ENCODE data around the gene COX7A1. TPM values are rescaled to one million over a fixed set of nuclear protein-coding genes. Genes with fewer than 3 reads are reported as not detected.
"Not testable (repeated sequence)": the region's sequence is repeated elsewhere in the genome, so short reads cannot be mapped to it uniquely, and the experiment has no call there.

COX7A1 gene
- total RNA-seq, 3 donors from 2014 or later: 6.0 to 115 (median 11.3) TPM

DNA sequence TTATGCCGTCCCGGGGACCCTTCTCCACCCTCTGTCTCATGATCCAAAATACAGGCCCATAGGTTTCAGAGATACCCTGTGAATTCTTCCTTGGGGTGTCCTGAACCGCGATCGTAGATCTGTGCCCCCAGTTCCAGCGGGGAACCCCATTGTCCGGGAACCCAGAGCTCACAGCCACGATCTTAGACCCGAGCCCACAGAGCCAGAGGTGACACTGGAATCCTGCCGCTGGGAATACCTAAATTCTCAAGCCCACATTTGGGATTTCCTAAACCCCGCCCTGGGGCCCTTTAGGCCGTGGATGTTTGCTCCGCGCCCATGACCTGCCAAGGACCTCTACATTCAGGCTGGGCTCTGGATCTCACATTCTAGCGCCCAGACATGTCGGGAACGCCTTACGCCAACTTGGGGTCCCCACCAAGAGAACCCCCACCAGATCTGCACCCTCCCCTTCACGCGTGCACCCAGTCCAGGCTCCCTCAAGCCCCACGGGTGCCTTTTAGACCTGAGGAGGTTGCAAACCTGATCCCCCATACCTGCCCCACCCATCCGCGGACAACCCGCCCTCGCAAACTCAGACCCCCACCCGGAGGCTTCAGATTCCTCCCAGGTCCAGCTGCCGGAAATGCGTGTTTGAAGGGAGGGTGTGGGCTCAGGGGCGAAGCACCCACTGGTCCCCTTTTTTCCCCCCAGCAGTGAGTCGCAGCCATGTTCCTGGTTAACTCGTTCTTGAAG lies 11.8 kb downstream of the COX7A1 start:
- DNase-seq: peak; percentile 53 to 79 (median 72)
- peaks cover 12% of the 10 kb centered on the region for H3K4me1 ChIP-seq (ENCODE audit: low read depth)
- TF ChIP-seq, protein P1, sequence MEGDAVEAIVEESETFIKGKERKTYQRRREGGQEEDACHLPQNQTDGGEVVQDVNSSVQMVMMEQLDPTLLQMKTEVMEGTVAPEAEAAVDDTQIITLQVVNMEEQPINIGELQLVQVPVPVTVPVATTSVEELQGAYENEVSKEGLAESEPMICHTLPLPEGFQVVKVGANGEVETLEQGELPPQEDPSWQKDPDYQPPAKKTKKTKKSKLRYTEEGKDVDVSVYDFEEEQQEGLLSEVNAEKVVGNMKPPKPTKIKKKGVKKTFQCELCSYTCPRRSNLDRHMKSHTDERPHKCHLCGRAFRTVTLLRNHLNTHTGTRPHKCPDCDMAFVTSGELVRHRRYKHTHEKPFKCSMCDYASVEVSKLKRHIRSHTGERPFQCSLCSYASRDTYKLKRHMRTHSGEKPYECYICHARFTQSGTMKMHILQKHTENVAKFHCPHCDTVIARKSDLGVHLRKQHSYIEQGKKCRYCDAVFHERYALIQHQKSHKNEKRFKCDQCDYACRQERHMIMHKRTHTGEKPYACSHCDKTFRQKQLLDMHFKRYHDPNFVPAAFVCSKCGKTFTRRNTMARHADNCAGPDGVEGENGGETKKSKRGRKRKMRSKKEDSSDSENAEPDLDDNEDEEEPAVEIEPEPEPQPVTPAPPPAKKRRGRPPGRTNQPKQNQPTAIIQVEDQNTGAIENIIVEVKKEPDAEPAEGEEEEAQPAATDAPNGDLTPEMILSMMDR (IDR thresholded peaks at IDR 0.05): no peak
- H3K4me3 ChIP-seq: peak overlapping the region; percentile 84
- no peaks in the 10 kb centered on the region for H3K9me3 ChIP-seq
- intact Hi-C loops (cut with DNase I, micrococcal nuclease): no loop called here
- ATAC-seq: peak; percentile 24
- H3K36me3 ChIP-seq (ENCODE audit: low read depth): peaks cover 22% of the 10 kb centered on the region

DNA sequence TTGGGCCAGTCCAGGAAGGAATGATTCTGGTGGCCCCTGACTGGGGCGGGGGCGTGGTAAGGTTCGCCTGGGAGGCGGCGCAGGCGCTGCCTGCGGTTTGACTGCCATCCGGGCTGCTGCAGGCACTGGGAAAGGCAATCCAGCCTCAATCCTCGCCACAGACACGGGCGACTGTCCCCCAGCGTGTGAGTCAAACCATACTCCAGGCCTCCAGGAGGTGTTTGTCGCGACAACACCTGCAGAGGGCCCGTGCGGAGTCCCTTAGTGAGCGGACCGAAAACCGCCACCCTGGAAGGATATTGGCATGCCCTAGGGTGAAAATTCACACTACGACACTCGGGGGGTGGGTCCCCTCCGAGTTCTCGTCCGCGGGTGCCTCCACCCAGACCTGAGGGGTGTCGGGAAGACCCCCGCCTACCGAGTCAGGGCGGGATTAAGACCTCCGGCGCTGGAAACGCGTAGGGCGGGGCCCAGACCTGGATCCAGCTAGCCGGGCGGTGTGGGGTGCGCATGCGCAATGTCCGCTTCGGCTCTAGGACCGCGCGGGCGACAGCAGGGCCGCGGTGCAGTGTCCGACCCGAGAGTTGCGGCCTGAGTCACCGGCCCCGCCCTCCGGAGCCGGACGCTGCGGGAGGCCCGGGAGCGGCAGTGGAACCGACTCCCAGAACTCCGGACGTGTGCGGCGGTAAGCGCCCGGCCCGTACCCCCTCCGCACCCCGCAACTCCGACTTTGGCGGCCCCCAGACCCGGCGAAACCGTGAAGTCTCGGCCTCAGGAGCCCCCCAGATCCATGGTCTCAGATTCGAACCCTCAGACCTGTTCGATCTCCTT lies 12.6 kb downstream of the COX7A1 start, which contains the start of gene CAPNS1:
TSS of gene CAPNS1 (plus strand) at position 594 of the 831 bp plus-strand sequence. CDS start 946 bp downstream, outside the sequence.
- peak; percentile 88 for ATAC-seq
- intact Hi-C loops (cut with DNase I, micrococcal nuclease): no loop called here
- TF ChIP-seq, protein P1 (IDR thresholded peaks at IDR 0.05): no peak
- H3K9me3 ChIP-seq: no peaks in the 10 kb centered on the region
- DNase-seq: peak; percentile 97 to 99 (median 98)
- H3K4me1 ChIP-seq (ENCODE audit: low read depth): peaks cover 12% of the 10 kb centered on the region
- peaks cover 16% of the 10 kb centered on the region for H3K36me3 ChIP-seq (ENCODE audit: low read depth)
- peak within 1 kb of the TSS; percentile 84 for H3K4me3 ChIP-seq

DNA sequence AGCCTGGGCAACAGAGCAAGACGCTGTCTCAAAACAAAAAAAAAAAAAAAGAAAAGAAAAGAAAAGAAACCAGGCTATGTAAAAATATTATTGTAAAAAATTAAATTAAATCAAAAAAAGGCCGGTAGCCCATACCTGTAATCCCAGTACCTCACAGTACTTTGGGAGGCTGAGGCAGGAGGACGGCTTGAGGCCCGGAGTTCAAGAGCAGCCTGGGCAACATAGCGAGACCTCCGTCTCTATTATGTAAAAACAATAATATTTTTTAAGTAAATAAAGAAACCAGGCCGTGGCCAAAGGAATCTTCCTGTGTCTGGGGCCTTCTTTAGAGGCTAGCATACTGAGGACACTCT lies 13.2 kb downstream of the COX7A1 start:
- Histone ChIP-seq H3K4me3 (peak overlapping the region; percentile 84), H3K9me3 (no peaks in the 10 kb centered on the region), H3K36me3 (ENCODE audit: low read depth) (peaks cover 11% of the 10 kb centered on the region), H3K4me1 (ENCODE audit: low read depth) (peaks cover 12% of the 10 kb centered on the region)
- no peak for DNase-seq
- TF ChIP-seq, protein P1 (IDR thresholded peaks at IDR 0.05): no peak
- intact Hi-C loops (cut with DNase I, micrococcal nuclease): no loop called here
- ATAC-seq: no peak

DNA sequence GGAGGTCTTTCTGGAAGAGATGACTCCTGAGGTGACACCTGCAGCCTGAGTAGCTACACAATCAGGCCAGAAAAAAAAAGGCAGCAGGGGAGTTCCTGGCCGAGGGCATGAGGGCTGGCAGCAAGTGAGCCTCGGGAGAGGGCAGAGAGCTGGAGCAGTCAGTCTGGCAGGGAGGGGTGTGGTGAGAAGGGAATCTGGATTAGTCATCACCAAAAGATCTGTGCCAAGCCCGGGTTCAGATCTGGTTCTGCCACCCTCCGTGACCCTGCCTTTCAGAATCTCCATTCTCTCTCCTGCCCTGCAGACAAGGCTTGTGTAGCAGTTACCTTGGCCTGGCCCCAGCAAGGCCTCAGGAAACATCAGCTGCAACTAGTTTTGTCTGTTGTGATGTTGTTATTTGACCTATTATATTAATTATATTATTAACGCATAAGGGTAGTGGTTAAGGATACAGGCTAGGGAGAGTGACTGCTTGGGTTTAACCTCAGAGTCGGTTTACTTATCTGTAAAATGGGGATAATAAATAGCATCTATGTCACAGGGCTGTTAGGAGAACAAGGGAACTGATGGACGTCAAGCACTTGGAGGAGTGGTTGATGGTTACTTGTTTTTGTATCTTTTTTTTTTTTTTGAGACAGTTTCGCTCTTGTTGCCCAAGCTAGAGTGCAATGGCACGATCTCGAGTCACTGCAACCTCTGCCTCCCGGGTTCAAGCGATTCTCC lies 15.1 kb downstream of the COX7A1 start:
- TF ChIP-seq, protein P1 (IDR thresholded peaks at IDR 0.05): no peak
- ATAC-seq: peak; percentile 47
- Histone ChIP-seq H3K36me3 (ENCODE audit: low read depth) (no peaks in the 10 kb centered on the region), H3K9me3 (no peaks in the 10 kb centered on the region), H3K4me1 (ENCODE audit: low read depth) (peaks cover 12% of the 10 kb centered on the region), H3K4me3 (no peak overlapping the region)
- intact Hi-C loops (cut with DNase I, micrococcal nuclease): no loop called here
- peak in 2 of 3 donors; percentile 73 for DNase-seq

DNA sequence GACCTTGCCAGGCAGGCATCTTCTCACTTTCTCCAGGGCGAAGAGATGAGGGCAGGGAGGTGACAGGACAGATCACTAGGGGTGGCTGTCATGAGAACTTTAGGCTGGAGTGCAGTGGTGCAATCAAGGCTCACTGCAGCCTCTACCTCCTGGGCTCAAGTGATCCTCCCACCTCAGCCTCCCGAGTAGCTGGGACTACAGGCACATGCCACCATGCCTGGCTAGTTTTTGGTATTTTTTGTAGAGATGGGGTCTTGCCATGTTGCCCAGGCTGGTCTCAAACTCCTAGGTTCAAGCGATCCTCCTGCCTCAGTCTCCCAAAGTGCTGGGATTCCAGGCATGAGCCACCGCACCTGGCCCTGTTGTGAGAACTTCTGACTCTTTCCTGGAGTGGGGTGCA lies 17.4 kb downstream of the COX7A1 start:
- ATAC-seq; H3K4me1 ChIP-seq (ENCODE audit: low read depth); DNase-seq; intact Hi-C loops (cut with DNase I, micrococcal nuclease); H3K4me3 ChIP-seq; H3K9me3 ChIP-seq; H3K36me3 ChIP-seq (ENCODE audit: low read depth): not testable (repeated sequence)

DNA sequence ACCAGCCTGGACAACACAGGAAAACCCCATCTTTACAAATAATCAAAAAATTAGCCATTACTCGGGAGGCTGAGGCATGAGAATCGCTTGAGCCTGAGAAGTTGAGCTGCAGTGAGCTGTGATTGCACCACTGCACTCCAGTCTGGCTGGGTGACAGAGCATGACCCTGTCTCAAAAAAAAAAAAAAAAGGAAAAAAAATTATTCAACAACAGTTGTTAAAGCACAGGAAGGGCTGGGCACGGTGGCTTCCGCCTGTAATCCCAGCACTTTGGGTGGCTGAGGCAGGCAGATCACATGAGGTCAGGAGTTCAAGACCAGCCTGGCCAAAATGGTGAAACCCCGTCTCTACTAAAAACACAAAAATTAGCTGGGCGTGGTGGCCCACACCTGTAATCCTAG lies 21.0 kb downstream of the COX7A1 start:
- H3K36me3 ChIP-seq (ENCODE audit: low read depth); H3K4me3 ChIP-seq; H3K9me3 ChIP-seq; ATAC-seq; DNase-seq; intact Hi-C loops (cut with DNase I, micrococcal nuclease): not testable (repeated sequence)
- peaks cover 20% of the 10 kb centered on the region for H3K4me1 ChIP-seq (ENCODE audit: low read depth)

All from mucosa of descending colon (tissue), 3 donors.